ENCODE measurements around the gene PIN4. TPM values are rescaled to one million over a fixed set of nuclear protein-coding genes. Genes with fewer than 3 reads are reported as not detected.
A peak's percentile ranks its signal among the peaks of the same experiment; 100 is the strongest.

The PIN4 gene
- total RNA-seq, 1 experiment from 2014 or later, result 17.2 TPM

- Mint-ChIP-seq H3K36me3 (ENCODE audit: insufficient read depth, unreplicated experiment) (peaks cover 13% of the 10 kb centered on the region), H3K4me1 (ENCODE audit: low read depth, unreplicated experiment) (no peaks in the 10 kb centered on the region), H3K27ac (ENCODE audit: unreplicated experiment) (no peak overlapping the region), H3K9me3 (ENCODE audit: low read depth, unreplicated experiment) (no peaks in the 10 kb centered on the region), H3K4me3 (ENCODE audit: low read depth, unreplicated experiment) (no peak overlapping the region), H3K27me3 (ENCODE audit: unreplicated experiment) (no peaks in the 10 kb centered on the region)
- DNase-seq, result no peak
- intact Hi-C loops (cut with micrococcal nuclease; ENCODE audit: unreplicated experiment), result no loop called here
- CTCF ChIA-PET, result no interaction called here
- BruUV-seq (replicated peaks), result no TSS peak
- TF ChIP-seq CTCF (IDR thresholded peaks at IDR 0.05; ENCODE audit: unreplicated experiment), result no peak
Measured at GRCh38 chrX:72240976-72241375, 59.4 kb downstream of the PIN4 start.

GRCh38 chrX:72243472-72243871 is 61.9 kb downstream of the PIN4 start:
- no peaks in the 10 kb centered on the region for H3K27me3 Mint-ChIP-seq (ENCODE audit: unreplicated experiment)
- H3K4me1 Mint-ChIP-seq (ENCODE audit: low read depth, unreplicated experiment), result peaks cover 16% of the 10 kb centered on the region
- no peak overlapping the region for H3K4me3 Mint-ChIP-seq (ENCODE audit: low read depth, unreplicated experiment)
- intact Hi-C loops (cut with micrococcal nuclease; ENCODE audit: unreplicated experiment), result no loop called here
- no peaks in the 10 kb centered on the region for H3K9me3 Mint-ChIP-seq (ENCODE audit: low read depth, unreplicated experiment)
- CTCF ChIA-PET, result no interaction called here
- no peak for TF ChIP-seq CTCF (IDR thresholded peaks at IDR 0.05; ENCODE audit: unreplicated experiment)
- no peak for DNase-seq
- no TSS peak for BruUV-seq (replicated peaks)
- peaks cover 10% of the 10 kb centered on the region for H3K36me3 Mint-ChIP-seq (ENCODE audit: insufficient read depth, unreplicated experiment)
- no peak overlapping the region for H3K27ac Mint-ChIP-seq (ENCODE audit: unreplicated experiment)

- Mint-ChIP-seq H3K9me3 (ENCODE audit: low read depth, unreplicated experiment) (no peaks in the 10 kb centered on the region), H3K36me3 (ENCODE audit: insufficient read depth, unreplicated experiment) (no peaks in the 10 kb centered on the region), H3K27me3 (ENCODE audit: unreplicated experiment) (no peaks in the 10 kb centered on the region), H3K4me1 (ENCODE audit: low read depth, unreplicated experiment) (peaks cover 16% of the 10 kb centered on the region), H3K27ac (ENCODE audit: unreplicated experiment) (no peak overlapping the region), H3K4me3 (ENCODE audit: low read depth, unreplicated experiment) (no peak overlapping the region)
- peak; percentile 46 for TF ChIP-seq CTCF (IDR thresholded peaks at IDR 0.05; ENCODE audit: unreplicated experiment)
- BruUV-seq (replicated peaks), result no TSS peak
- peak; percentile 75 for DNase-seq
- intact Hi-C loops (cut with micrococcal nuclease; ENCODE audit: unreplicated experiment), result loop anchor here (2.0 kb wide), 1 partner anchor 295 kb away; no protein-coding TSS in a partner anchor
- CTCF ChIA-PET, result interaction anchor here (0.6 to 1.5 kb wide), 4 partner anchors 9 to 300 kb away, joined by 3 to 17 read pairs (median 5); partner anchors contain the start of gene RPS4X
Measured at GRCh38 chrX:72245461-72246089, 64.0 kb downstream of the PIN4 start.

GRCh38 chrX:72247206-72247942 is 65.8 kb downstream of the PIN4 start:
- no peaks in the 10 kb centered on the region for H3K9me3 Mint-ChIP-seq (ENCODE audit: low read depth, unreplicated experiment)
- no TSS peak for BruUV-seq (replicated peaks)
- intact Hi-C loops (cut with micrococcal nuclease; ENCODE audit: unreplicated experiment), result no loop called here
- H3K4me1 Mint-ChIP-seq (ENCODE audit: low read depth, unreplicated experiment), result peaks cover 16% of the 10 kb centered on the region
- H3K27ac Mint-ChIP-seq (ENCODE audit: unreplicated experiment), result no peak overlapping the region
- DNase-seq, result peak; percentile 34
- H3K36me3 Mint-ChIP-seq (ENCODE audit: insufficient read depth, unreplicated experiment), result no peaks in the 10 kb centered on the region
- H3K4me3 Mint-ChIP-seq (ENCODE audit: low read depth, unreplicated experiment), result no peak overlapping the region
- H3K27me3 Mint-ChIP-seq (ENCODE audit: unreplicated experiment), result no peaks in the 10 kb centered on the region
- TF ChIP-seq CTCF (IDR thresholded peaks at IDR 0.05; ENCODE audit: unreplicated experiment), result no peak
- CTCF ChIA-PET, result interaction anchor here (0.6 to 1.3 kb wide), 3 partner anchors 9 to 299 kb away, joined by 3 to 4 read pairs (median 4); partner anchors contain the start of gene ERCC6L

Other genes starting within 250 kb of the PIN4 start
- gene RTL5, start 49.8 kb upstream of the PIN4 start, total RNA-seq (2022), result 0.07 and 0.22 TPM in 2 replicates
- 11.0 and 11.3 TPM in 2 replicates for gene ERCC6L, start 57.3 kb downstream of the PIN4 start, total RNA-seq (2022)
- 621 and 665 TPM in 2 replicates for gene RPS4X, start 95.5 kb downstream of the PIN4 start, total RNA-seq (2022)
- gene CITED1, start 124.2 kb downstream of the PIN4 start, total RNA-seq (2022), result 0.78 TPM in 1 of 2 replicates, not detected in the other